SK-N-SH treated with all-trans-retinoic acid at 6 μM for 48 hours (cell line): ENCODE measurements around the gene KCNMB3.
"Not testable (repeated sequence)": the region's sequence is repeated elsewhere in the genome, so short reads cannot be mapped to it uniquely, and the experiment has no call there.

Source experiments
- ATAC-seq: fragments of 200-7000 bp; cut with Tn5 transposase; 3 replicates; pipeline ENCODE4 v1.9.1; 2020; ENCODE audit warnings: mild to moderate bottlenecking, moderate library complexity
- ARNTL ChIP-seq: fragments of 450-650 bp; formaldehyde crosslinking; IDR thresholded peaks from 2 replicates; pipeline ENCODE4 v1.5.0; 2020; ENCODE audit warnings: low read depth, mild to moderate bottlenecking, moderate library complexity, borderline replicate concordance
- BACH2 ChIP-seq: fragments of 250-450 bp; sonication (Bioruptor Pico); IDR thresholded peaks from 2 replicates; pipeline ENCODE4 v1.9.0; 2021; ENCODE audit warnings: mild to moderate bottlenecking, borderline replicate concordance
- GLIS3 ChIP-seq: fragments of 250-450 bp; sonication (Bioruptor Pico); IDR thresholded peaks from 2 replicates; pipeline ENCODE4 v1.5.0; 2020; ENCODE audit warnings: mild to moderate bottlenecking, moderate library complexity
- ISL1 ChIP-seq: fragments of 250-450 bp; sonication (Bioruptor Pico); IDR thresholded peaks from 2 replicates; pipeline ENCODE4 v2.1.2; 2022; ENCODE audit warnings: mild to moderate bottlenecking, moderate library complexity
- OSR1 ChIP-seq: fragments of 250-450 bp; sonication (Bioruptor Pico); IDR thresholded peaks from 2 replicates; pipeline ENCODE4 v1.8.0; 2022; ENCODE audit warnings: moderate library complexity, mild to moderate bottlenecking, inconsistent platforms
- PPARA ChIP-seq: fragments of 250-450 bp; sonication (Bioruptor Pico); IDR thresholded peaks from 2 replicates; pipeline ENCODE4 v1.5.0; 2020; ENCODE audit warnings: mild to moderate bottlenecking, borderline replicate concordance
- RARB ChIP-seq: fragments of 250-450 bp; sonication (Bioruptor Pico); IDR thresholded peaks from 2 replicates; pipeline ENCODE4 v1.8.0; 2021; ENCODE audit warnings: mild to moderate bottlenecking, moderate library complexity
- SNAI2 ChIP-seq: fragments of 250-450 bp; sonication (Bioruptor Pico); IDR thresholded peaks from 2 replicates; pipeline ENCODE4 v1.5.0; 2020; ENCODE audit warnings: mild to moderate bottlenecking, moderate library complexity
- TCF4 ChIP-seq: fragments of 250-450 bp; sonication (Bioruptor Pico); IDR thresholded peaks from 2 replicates; pipeline ENCODE4 v1.8.0; 2021; ENCODE audit warnings: mild to moderate bottlenecking, moderate library complexity, borderline replicate concordance
- TOX ChIP-seq: fragments of 250-450 bp; sonication (Bioruptor Pico); IDR thresholded peaks from 2 replicates; pipeline ENCODE4 v1.8.0; 2021; ENCODE audit warnings: mild to moderate bottlenecking, moderate library complexity, borderline replicate concordance
- ZFP3 ChIP-seq: fragments of 250-450 bp; sonication (Bioruptor Pico); IDR thresholded peaks from 2 replicates; pipeline ENCODE4 v1.5.0; 2020; ENCODE audit warnings: mild to moderate bottlenecking, moderate library complexity
- ZFP30 ChIP-seq: fragments of 450-650 bp; formaldehyde crosslinking; IDR thresholded peaks from 2 replicates; pipeline ENCODE4 v1.5.0; 2022; ENCODE audit warnings: mild to moderate bottlenecking, moderate library complexity
- ZNF565 ChIP-seq: fragments of 450-650 bp; formaldehyde crosslinking; conservative IDR thresholded peaks from 2 replicates; pipeline ENCODE4 v1.5.0; 2020; ENCODE audit warnings: low read depth, mild to moderate bottlenecking, moderate library complexity
- ZNF70 ChIP-seq: fragments of 450-650 bp; formaldehyde crosslinking; IDR thresholded peaks from 2 replicates; pipeline ENCODE4 v1.5.0; 2020; ENCODE audit warnings: mild to moderate bottlenecking, moderate library complexity
- ZNF8 ChIP-seq: fragments of 450-650 bp; formaldehyde crosslinking; IDR thresholded peaks from 2 replicates; pipeline ENCODE4 v1.5.0; 2020; ENCODE audit warnings: mild to moderate bottlenecking, moderate library complexity
- TF ChIP-seq, protein P1 (sequence below): fragments of 250-450 bp; sonication (Bioruptor Pico); IDR thresholded peaks from 2 replicates; pipeline ENCODE4 v1.8.0; 2020; ENCODE audit warnings: mild to moderate bottlenecking, moderate library complexity, borderline replicate concordance
- TF ChIP-seq, protein P2 (sequence below): fragments of 250-450 bp; sonication (Bioruptor Pico); IDR thresholded peaks from 2 replicates; pipeline ENCODE4 v1.5.1; 2020; ENCODE audit warnings: low read depth, mild to moderate bottlenecking, moderate library complexity
- TF ChIP-seq, protein P3 (sequence below): fragments of 250-450 bp; sonication (Bioruptor Pico); IDR thresholded peaks from 2 replicates; pipeline ENCODE4 v1.5.0; 2020; ENCODE audit warnings: mild to moderate bottlenecking, moderate library complexity
- TF ChIP-seq, protein P4 (sequence below): fragments of 250-450 bp; sonication (Bioruptor Pico); IDR thresholded peaks from 2 replicates; pipeline ENCODE4 v1.5.1; 2021; ENCODE audit warnings: mild to moderate bottlenecking, moderate library complexity
- TF ChIP-seq, protein P5 (sequence below): fragments of 250-450 bp; sonication (Bioruptor Pico); IDR thresholded peaks from 2 replicates; pipeline ENCODE4 v1.8.0; 2021; ENCODE audit warnings: low read depth, mild to moderate bottlenecking, moderate library complexity, borderline replicate concordance

KCNMB3 gene

DNA sequence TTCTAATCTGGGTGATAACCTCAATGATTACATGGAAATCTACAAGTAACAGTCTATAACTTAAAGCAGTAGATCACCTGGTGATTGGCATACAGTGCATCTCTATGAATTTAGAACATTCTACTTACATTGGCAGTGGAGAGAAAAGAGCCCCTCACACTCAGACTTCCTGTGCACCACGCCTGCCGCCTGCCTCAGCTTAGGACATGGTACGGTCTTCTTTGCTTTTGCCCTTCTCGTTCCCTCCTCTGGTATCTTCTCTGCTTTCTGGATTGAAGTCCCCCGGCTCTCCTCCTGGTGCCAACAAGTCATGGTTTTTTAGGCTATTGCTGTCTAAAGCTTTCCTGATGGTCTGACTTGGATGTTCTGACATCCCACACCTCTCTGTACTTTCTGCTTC is 7.9 kb upstream of the KCNMB3 start (continued):
- TF ChIP-seq, protein P1, sequence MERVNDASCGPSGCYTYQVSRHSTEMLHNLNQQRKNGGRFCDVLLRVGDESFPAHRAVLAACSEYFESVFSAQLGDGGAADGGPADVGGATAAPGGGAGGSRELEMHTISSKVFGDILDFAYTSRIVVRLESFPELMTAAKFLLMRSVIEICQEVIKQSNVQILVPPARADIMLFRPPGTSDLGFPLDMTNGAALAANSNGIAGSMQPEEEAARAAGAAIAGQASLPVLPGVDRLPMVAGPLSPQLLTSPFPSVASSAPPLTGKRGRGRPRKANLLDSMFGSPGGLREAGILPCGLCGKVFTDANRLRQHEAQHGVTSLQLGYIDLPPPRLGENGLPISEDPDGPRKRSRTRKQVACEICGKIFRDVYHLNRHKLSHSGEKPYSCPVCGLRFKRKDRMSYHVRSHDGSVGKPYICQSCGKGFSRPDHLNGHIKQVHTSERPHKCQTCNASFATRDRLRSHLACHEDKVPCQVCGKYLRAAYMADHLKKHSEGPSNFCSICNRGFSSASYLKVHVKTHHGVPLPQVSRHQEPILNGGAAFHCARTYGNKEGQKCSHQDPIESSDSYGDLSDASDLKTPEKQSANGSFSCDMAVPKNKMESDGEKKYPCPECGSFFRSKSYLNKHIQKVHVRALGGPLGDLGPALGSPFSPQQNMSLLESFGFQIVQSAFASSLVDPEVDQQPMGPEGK (CRISPR knock-in tag), result no peak
- no peak for TF ChIP-seq PPARA
- no peak for TF ChIP-seq OSR1

DNA sequence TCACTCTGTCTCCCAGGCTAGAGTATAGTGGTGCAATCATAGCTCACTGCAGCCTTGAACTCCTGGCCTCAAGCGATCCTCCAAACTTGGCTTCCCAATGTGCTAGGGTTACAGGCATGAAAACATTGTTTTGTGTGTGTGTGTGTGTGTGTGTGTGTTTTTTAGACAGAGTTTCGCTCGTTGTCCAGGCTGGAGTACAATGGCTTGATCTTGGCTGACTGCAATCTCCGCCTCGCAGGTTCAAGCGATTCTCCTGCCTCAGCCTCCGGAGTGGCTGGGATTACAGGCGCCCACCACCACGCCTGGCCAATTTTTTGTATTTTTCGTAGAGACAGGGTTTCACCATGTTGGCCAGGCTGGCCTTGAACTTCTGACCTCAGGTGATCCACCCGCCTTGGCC is 6.8 kb upstream of the KCNMB3 start:
- not testable (repeated sequence) for ATAC-seq

DNA sequence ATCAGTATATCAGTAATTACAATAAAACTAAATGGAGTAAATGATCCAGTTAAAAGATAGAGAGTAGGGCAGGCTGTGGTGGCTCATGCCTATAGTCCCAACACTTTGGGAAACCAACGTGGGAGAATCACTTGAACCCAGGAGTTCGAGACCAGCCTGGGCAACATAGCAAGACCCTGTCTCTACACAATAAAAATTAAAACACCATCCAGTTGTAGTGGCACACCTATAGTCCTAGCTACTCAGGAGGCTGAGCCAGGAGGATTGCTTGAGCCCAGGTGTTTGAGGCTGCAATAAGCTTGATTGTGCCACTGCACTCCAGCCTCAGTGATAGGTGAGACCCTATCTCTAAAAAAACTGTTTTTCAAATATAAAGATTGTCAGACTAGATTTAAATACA is 5.9 kb upstream of the KCNMB3 start:
- TF ChIP-seq TCF4 (CRISPR knock-in tag) (no peak), GLIS3 (CRISPR knock-in tag) (no peak), ZNF8 (CRISPR knock-in tag) (no peak), RARB (CRISPR knock-in tag) (no peak), OSR1 (no peak), ZNF70 (CRISPR knock-in tag) (no peak), ISL1 (no peak), ARNTL (CRISPR knock-in tag) (no peak), ZFP3 (CRISPR knock-in tag) (no peak), ZNF565 (no peak), PPARA (no peak), TOX (CRISPR knock-in tag) (no peak), BACH2 (CRISPR knock-in tag) (no peak)
- TF ChIP-seq, protein P2, sequence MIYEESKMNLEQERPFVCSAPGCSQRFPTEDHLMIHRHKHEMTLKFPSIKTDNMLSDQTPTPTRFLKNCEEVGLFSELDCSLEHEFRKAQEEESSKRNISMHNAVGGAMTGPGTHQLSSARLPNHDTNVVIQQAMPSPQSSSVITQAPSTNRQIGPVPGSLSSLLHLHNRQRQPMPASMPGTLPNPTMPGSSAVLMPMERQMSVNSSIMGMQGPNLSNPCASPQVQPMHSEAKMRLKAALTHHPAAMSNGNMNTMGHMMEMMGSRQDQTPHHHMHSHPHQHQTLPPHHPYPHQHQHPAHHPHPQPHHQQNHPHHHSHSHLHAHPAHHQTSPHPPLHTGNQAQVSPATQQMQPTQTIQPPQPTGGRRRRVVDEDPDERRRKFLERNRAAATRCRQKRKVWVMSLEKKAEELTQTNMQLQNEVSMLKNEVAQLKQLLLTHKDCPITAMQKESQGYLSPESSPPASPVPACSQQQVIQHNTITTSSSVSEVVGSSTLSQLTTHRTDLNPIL (CRISPR knock-in tag), result no peak
- TF ChIP-seq, protein P3, sequence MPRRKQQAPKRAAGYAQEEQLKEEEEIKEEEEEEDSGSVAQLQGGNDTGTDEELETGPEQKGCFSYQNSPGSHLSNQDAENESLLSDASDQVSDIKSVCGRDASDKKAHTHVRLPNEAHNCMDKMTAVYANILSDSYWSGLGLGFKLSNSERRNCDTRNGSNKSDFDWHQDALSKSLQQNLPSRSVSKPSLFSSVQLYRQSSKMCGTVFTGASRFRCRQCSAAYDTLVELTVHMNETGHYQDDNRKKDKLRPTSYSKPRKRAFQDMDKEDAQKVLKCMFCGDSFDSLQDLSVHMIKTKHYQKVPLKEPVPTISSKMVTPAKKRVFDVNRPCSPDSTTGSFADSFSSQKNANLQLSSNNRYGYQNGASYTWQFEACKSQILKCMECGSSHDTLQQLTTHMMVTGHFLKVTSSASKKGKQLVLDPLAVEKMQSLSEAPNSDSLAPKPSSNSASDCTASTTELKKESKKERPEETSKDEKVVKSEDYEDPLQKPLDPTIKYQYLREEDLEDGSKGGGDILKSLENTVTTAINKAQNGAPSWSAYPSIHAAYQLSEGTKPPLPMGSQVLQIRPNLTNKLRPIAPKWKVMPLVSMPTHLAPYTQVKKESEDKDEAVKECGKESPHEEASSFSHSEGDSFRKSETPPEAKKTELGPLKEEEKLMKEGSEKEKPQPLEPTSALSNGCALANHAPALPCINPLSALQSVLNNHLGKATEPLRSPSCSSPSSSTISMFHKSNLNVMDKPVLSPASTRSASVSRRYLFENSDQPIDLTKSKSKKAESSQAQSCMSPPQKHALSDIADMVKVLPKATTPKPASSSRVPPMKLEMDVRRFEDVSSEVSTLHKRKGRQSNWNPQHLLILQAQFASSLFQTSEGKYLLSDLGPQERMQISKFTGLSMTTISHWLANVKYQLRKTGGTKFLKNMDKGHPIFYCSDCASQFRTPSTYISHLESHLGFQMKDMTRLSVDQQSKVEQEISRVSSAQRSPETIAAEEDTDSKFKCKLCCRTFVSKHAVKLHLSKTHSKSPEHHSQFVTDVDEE, result no peak
- TF ChIP-seq, protein P4, sequence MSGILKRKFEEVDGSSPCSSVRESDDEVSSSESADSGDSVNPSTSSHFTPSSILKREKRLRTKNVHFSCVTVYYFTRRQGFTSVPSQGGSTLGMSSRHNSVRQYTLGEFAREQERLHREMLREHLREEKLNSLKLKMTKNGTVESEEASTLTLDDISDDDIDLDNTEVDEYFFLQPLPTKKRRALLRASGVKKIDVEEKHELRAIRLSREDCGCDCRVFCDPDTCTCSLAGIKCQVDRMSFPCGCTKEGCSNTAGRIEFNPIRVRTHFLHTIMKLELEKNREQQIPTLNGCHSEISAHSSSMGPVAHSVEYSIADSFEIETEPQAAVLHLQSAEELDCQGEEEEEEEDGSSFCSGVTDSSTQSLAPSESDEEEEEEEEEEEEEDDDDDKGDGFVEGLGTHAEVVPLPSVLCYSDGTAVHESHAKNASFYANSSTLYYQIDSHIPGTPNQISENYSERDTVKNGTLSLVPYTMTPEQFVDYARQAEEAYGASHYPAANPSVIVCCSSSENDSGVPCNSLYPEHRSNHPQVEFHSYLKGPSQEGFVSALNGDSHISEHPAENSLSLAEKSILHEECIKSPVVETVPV, result no peak
- TF ChIP-seq, protein P5, sequence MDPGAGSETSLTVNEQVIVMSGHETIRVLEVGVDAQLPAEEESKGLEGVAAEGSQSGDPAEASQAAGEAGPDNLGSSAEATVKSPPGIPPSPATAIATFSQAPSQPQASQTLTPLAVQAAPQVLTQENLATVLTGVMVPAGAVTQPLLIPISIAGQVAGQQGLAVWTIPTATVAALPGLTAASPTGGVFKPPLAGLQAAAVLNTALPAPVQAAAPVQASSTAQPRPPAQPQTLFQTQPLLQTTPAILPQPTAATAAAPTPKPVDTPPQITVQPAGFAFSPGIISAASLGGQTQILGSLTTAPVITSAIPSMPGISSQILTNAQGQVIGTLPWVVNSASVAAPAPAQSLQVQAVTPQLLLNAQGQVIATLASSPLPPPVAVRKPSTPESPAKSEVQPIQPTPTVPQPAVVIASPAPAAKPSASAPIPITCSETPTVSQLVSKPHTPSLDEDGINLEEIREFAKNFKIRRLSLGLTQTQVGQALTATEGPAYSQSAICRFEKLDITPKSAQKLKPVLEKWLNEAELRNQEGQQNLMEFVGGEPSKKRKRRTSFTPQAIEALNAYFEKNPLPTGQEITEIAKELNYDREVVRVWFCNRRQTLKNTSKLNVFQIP, result no peak
- no peak for ATAC-seq

DNA sequence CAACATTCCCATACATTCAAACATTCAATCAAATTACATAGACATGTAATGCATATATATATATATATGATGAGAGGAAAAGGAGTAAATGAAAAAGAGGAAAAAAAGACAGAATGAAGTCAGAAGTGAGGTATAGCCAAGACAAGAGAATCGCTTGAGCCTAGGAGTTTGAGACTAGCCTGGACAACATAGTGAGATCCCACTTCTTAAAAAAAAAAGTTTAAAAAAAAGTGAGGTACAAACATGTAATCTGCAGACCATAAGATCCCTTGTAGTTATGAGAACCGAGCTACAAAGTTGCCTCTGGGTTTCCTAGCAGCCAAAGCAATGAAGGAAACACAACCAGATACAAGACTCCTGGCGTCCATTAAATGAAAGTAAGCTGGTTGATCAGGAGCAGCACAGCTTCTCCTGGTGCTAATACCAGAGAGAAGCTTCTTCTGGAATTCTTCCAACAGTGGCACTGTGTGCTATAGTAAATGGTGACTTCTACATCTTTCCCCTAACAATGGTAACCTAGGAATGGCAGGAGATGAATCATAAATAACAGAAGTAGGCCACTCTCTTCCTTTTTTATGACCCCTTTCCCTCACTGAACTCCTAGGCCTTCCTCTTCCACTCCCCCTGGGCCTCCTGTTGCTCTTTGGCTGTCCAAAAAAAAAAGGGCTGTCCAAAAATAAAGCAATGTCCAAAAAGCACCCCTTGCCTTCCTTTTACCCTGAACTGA is 3.5 kb downstream of the KCNMB3 start:
- no peak for ATAC-seq
- TF ChIP-seq SNAI2 (CRISPR knock-in tag), result no peak
- no peak for TF ChIP-seq ZFP30
- TF ChIP-seq, protein P5, result no peak
- no peak for TF ChIP-seq TCF4 (CRISPR knock-in tag)
- TF ChIP-seq, protein P4, result no peak
- TF ChIP-seq, protein P1 (CRISPR knock-in tag), result no peak
